ENCODE results near the gene ITPK1. TPM values are rescaled to one million over a fixed set of nuclear protein-coding genes. Genes with fewer than 3 reads are reported as not detected.

Gene ITPK1
- polyA plus RNA-seq, 1 of the 3 experiments (the other 2 are of a cell fraction), result 23.2 TPM

DNA sequence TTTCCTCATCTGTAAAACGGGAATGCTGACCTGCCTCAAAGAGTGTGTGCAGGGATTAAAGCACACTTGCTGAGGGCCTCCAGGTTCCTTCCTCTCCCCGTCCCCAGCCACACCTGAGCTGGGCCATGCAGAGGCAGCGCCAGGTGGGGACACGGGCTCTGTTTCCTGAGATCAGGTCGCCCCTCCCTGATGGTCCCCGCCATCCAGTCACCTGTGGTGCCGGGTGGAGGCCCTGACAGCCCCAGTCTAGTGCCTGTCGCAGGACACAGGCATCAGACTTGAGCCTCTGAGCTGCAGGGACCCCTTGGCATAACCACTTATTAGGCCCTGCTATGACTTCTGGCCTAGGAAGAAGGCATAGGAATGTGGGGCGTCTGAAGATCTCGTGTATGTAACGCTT lies 180.3 kb downstream of the ITPK1 start:
- CTCF ChIA-PET, result interaction anchor here (0.8 to 4.8 kb wide), 5 partner anchors 17 to 99 kb away, joined by 3 to 34 read pairs (median 16); no protein-coding TSS in a partner anchor
- no peak overlapping the region for H2AFZ ChIP-seq (ENCODE audit: low read depth)
- H4K20me1 ChIP-seq (ENCODE audit: insufficient read depth), result no peaks in the 10 kb centered on the region
- TF ChIP-seq, protein P1, sequence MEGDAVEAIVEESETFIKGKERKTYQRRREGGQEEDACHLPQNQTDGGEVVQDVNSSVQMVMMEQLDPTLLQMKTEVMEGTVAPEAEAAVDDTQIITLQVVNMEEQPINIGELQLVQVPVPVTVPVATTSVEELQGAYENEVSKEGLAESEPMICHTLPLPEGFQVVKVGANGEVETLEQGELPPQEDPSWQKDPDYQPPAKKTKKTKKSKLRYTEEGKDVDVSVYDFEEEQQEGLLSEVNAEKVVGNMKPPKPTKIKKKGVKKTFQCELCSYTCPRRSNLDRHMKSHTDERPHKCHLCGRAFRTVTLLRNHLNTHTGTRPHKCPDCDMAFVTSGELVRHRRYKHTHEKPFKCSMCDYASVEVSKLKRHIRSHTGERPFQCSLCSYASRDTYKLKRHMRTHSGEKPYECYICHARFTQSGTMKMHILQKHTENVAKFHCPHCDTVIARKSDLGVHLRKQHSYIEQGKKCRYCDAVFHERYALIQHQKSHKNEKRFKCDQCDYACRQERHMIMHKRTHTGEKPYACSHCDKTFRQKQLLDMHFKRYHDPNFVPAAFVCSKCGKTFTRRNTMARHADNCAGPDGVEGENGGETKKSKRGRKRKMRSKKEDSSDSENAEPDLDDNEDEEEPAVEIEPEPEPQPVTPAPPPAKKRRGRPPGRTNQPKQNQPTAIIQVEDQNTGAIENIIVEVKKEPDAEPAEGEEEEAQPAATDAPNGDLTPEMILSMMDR (IDR thresholded peaks at IDR 0.05), result no peak
- TF ChIP-seq REST (IDR thresholded peaks at IDR 0.05; ENCODE audit: low read depth, low read length) (no peak), GABPA (IDR thresholded peaks at IDR 0.05; ENCODE audit: low read depth) (no peak), PBX3 (IDR thresholded peaks at IDR 0.05) (no peak), MAX (IDR thresholded peaks at IDR 0.05; ENCODE audit: low read depth) (no peak), POLR2AphosphoS5 (IDR thresholded peaks at IDR 0.05; ENCODE audit: low read depth, low read length) (no peak), SMC3 (IDR thresholded peaks at IDR 0.05; ENCODE audit: low read depth, low read length) (no peak)
- POLR2A ChIA-PET, result interaction anchor here (0.8 to 5.3 kb wide), 15 partner anchors 9 to 249 kb away, joined by 3 to 141 read pairs (median 3); partner anchors contain the start of genes CHGA, LYSET and MOAP1
- no peak overlapping the region for H3K4me3 ChIP-seq (ENCODE audit: low read depth in 2 of 2, low read length in 1 of 2)
- peak overlapping the region in 1 of 2 experiments; percentile 72; a peak in 2 of 4 replicates for H3K27ac ChIP-seq (ENCODE audit: low read depth in 2 of 2, low read length in 1 of 2)
- WGBS (ENCODE audit: low lambda C conversion rate), result 92% methylated on average over 7 of the region's 11 CpGs
- no peaks in the 10 kb centered on the region for H3K27me3 ChIP-seq (ENCODE audit: insufficient read depth)
- H3K9me2 ChIP-seq, result no peaks in the 10 kb centered on the region
- no peaks in the 10 kb centered on the region for H3K36me3 ChIP-seq (replicated peaks in 1 of 2; ENCODE audit: control insufficient read depth in 1 of 2, insufficient read depth in 2 of 2, low read length in 1 of 2)
- H3K79me2 ChIP-seq (ENCODE audit: insufficient read depth), result no peaks in the 10 kb centered on the region
- H3K4me1 ChIP-seq (ENCODE audit: control insufficient read depth in 1 of 2, insufficient read depth in 2 of 2, low read depth in 1 of 2, low read length in 1 of 2), result peaks cover 0 to 56% of the 10 kb centered on the region in 2 experiments; a peak in 1 of 4 replicates
- H3K9ac ChIP-seq, result no peak overlapping the region
- no peaks in the 10 kb centered on the region for H3K9me3 ChIP-seq
- DNase-seq, result no peak
- no peak overlapping the region for H3K4me2 ChIP-seq
- no peaks in the 10 kb centered on the region for H3F3A ChIP-seq (replicated peaks; ENCODE audit: insufficient read depth)

Measured in SK-N-SH (cell line).